GM19193 (cell line): Measurements from ENCODE around the gene SLC22A14.

Experiments
- POLR2A ChIP-seq: IDR thresholded peaks from 4 replicates; pipeline ENCODE4 v1.6.1; 2011; ENCODE audit not compliant: insufficient read depth, insufficient read length; ENCODE audit errors: extremely low read depth

Gene SLC22A14

DNA sequence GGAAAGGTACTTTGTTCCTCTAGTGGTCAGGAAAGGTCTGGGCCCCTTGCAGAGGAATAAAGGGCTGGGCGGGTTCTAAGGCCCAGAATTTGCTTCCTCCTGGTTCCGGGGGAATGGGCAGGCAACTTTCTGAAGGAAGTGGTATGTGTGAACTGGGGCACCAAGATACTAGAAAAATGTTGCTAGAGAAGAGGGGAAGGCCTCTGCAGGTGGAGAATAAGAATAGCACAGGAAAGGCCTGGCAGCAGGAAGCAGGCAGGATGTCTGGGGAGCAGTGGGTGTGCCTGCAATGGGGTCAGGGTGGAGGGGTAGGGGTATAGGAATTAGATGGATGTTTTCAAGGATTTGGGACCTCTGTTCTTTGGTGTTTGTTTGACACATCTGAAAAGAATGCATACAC is 14.4 kb upstream of the SLC22A14 start:
- no peak for TF ChIP-seq POLR2A

DNA sequence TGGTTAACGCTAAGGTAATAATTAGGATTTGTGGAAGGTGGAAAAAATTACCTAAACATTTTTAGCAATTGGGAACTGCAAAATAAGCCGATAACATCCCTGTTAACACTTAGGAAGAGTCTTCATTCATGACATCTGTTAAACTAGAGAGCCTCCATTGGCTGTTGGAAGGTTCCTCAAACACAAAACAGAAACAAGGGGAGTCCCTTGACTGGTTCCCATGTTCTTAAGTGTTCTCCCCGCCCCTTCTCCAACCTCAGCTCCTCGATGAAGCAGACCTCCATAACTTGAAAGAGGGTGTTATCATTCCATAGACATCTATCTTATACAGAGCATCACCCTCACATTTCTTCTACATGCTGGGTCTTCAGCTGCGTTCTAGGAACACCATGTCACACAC is 14.0 kb upstream of the SLC22A14 start:
- no peak for TF ChIP-seq POLR2A

GRCh38 chr3:38268522-38268921 is 13.6 kb upstream of the SLC22A14 start:
- TF ChIP-seq POLR2A, result no peak

DNA sequence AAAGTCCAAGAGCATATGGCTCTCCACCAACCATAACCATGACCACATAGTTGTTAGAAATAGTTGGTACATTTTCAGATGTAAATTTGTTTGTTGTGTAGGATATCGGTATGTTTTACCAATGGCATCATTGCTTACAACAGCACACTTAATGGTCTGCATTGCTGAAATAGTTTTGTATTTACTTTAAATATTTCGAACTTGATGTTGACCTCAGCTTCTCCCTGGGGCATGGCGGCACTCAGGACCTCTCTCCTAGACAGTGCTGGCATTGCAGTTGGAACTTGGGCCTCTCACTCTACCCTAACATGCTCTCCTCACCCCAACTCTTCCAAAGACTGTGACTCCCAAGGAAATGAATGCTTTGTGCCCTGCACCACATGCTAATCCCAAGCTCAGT is 11.5 kb upstream of the SLC22A14 start:
- no peak for TF ChIP-seq POLR2A

GRCh38 chr3:38271553-38271952 is 10.5 kb upstream of the SLC22A14 start:
- no peak for TF ChIP-seq POLR2A

DNA sequence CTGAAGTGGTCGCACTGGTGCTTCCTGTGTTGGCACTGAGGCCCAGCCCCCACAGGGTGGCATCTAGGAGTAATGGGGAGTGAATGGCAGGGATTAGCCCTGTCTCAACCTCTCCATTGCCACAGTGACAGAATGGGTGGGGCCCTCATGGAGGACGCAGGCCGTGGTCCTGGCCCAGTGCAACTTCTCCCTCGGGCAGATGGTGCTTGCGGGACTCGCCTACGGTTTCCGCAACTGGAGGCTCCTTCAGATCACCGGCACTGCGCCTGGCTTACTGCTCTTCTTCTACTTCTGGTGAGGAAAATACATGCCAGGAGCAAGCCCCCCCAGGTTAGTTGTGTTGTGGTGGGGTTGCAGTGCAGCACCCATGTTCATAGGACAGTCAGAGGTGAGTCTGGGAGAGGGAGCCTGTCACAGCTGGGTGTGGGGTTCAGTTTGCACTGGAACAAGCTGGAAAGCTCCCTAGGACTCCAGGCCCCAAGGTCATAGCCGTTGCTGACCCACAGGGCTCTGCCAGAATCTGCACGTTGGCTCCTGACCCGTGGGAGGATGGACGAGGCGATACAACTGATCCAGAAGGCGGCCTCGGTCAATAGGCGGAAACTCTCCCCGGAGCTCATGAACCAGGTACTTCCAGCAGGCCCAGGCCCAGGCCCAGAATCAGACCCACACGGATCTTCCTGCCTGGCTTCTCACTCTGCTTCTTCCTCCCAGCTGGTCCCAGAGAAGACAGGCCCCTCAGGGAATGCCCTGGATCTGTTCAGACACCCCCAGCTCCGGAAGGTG is 7.0 kb upstream of the SLC22A14 start:
- TF ChIP-seq POLR2A, result no peak

DNA sequence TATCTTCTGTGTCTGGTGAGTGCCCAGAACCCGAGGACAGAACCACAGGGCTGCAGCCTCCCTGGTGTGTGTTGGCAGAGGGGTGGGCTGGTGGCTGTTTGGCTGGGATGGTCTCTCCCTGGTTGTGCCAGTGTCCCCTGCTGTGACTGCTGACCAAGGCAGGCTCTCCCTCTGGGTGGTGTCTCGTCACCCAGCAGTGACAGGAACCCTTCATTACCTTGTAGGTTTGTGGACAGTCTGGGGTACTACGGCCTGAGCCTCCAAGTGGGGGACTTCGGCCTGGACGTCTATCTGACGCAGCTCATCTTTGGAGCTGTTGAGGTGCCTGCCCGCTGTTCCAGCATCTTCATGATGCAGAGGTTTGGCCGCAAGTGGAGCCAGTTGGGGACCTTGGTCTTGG is 6.4 kb upstream of the SLC22A14 start:
- TF ChIP-seq POLR2A, result no peak

GRCh38 chr3:38276081-38276916 is 5.8 kb upstream of the SLC22A14 start:
- TF ChIP-seq POLR2A, result no peak

GRCh38 chr3:38276917-38277630 is 5.0 kb upstream of the SLC22A14 start:
- no peak for TF ChIP-seq POLR2A

DNA sequence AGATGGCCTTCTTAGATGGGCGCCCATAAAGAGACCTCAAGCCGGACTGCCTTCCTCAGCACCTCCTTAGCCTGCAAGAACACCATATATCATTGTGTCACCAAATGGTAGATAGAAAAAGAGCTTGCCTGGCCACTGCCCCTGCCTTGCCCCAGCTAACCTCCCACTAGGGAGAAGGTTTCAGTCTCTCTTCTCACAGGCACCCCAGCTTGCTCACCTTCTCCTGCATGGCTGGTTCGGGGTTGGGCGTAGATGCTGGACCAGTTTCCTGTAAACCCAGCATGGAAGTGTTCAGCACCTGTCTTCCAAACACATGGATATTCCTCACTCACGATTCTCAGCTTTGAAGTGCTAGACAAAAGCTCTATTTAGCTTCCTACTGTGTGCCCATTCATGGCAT is 3.3 kb upstream of the SLC22A14 start:
- no peak for TF ChIP-seq POLR2A

DNA sequence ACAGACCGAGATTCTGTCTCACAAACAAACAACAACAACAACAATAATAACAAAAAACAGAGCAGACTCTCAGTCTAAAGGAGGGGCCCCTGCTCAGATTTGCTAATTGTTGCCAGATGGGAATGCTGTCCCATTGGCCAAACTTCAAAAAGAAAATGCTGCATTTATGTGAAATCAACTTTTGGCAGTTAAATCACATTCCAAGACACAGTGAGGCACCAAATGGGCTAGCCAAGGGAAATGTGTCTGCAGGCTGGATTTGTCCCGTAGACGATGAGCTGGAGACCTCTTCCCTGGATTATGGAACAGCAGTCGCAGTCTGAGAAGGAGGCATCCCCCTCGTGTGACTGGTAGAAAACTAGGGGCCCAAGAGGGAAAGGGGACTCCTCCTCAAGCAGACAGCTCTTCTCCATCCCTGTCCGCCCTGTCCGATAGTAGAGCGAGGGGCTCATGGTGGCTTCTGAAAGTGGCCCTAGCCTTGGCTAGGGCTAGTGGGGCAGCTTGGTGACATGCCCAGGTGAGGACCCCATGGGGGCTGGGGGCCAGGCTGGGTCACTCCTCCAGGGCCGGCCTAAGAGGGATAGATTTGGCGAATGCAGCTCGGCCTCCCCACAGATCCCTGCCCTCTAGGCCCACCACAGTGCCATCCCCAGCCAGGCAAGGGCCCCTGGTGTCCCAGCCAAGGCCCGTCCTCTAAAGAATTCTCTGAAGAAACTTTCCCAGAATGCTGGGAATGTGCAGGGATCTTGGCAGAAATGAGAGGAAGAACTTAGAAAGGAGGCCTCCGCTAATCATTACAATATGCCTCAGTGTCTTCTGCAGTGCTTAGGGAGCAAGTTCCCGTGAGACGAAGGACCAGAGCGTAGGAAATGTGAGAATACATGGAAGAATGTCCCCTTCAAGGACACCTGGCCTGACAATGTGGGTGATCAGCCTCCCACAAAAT is 2.0 kb downstream of the SLC22A14 start:
- no peak for TF ChIP-seq POLR2A

- no peak for TF ChIP-seq POLR2A
Measured at GRCh38 chr3:38284756-38285150, 2.7 kb downstream of the SLC22A14 start.

DNA sequence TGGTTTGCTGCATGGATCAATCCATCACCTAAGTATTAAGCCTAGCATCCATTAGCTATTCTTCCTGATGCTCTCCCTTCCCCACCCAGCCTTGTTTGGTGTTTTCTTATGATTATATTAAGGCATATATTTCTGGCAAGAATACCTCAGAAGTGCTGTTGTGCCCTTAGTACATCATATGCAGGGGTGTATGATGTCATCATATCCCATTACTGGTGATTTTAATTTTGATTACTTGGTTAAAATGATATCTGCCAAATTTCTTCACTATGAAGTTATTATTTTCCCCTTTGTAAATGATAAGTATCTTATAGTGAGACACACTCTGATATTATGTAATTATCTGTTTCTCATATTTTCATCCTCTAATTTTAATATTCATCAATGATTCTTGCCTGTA is 15.4 kb downstream of the SLC22A14 start:
- TF ChIP-seq POLR2A, result no peak

DNA sequence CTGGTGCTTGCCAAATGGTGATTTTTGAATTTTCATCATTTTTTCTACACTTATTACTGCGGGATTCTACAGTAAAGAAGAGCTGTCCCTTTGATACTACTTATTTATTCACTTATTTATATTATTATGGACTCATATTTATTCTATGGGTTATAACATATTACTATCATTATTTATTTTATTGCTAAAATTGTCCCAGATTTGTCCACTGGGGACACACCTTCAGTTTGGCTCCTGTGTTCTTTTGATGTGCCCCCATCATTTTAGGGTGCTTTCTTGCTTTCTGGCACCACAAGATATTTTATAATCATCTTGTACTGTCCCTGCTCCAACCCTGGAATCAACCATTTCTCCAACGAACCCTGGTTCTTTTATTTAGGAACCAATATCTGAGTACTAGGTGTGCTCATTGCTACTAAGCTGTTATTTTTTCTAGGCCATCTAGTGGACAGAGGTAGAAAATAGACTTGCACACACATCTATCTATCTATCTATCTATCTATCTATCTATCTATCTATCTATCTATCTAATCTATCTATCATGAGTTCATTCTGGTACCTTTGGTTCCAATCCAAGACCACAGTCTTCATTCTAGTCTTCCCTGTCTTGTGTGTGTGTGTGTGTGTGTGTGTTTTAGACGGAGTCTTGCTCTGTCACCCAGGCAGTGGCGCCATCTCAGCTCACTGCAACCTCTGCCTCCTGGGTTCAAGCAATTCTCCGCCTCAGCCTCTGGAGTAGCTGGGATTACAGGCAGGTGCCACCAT is 16.0 kb downstream of the SLC22A14 start:
- no peak for TF ChIP-seq POLR2A
